Ammon's horn (tissue), 1 donor: Measurements from ENCODE around the gene AXIN2.
"Not testable (repeated sequence)": the region's sequence is repeated elsewhere in the genome, so short reads cannot be mapped to it uniquely, and the experiment has no call there.

Experiments used
- DNase-seq: peaks from one replicate; pipeline ENCODE4 v3.0.0-alpha.2; 2016; ENCODE audit warnings: low spot score

Gene AXIN2

GRCh38 chr17:65537845-65538674, 23.4 kb downstream of the AXIN2 start:
- DNase-seq = no peak

- DNase-seq = no peak
These were observed 24.1 kb downstream of the AXIN2 start for GRCh38 chr17:65537343-65537844.

- DNase-seq = no peak
These were observed 24.7 kb downstream of the AXIN2 start for GRCh38 chr17:65536573-65537342.

GRCh38 chr17:65535777-65536572, 25.5 kb downstream of the AXIN2 start:
- DNase-seq = no peak

- no peak for DNase-seq
These were observed 27.5 kb downstream of the AXIN2 start for GRCh38 chr17:65533852-65534457.

- no peak for DNase-seq
These were observed 28.2 kb downstream of the AXIN2 start for GRCh38 chr17:65533056-65533745.

GRCh38 chr17:65532101-65532890, 29.2 kb downstream of the AXIN2 start:
- no peak for DNase-seq

GRCh38 chr17:65531256-65532100, 30.0 kb downstream of the AXIN2 start:
- DNase-seq = no peak

GRCh38 chr17:65530523-65531255, 30.8 kb downstream of the AXIN2 start:
- DNase-seq = no peak

- DNase-seq = no peak
These were observed 31.5 kb downstream of the AXIN2 start for GRCh38 chr17:65529761-65530522.

GRCh38 chr17:65529040-65529633, 32.3 kb downstream of the AXIN2 start:
- DNase-seq = no peak

GRCh38 chr17:65527857-65528591, 33.4 kb downstream of the AXIN2 start:
- no peak for DNase-seq

- no peak for DNase-seq
These were observed 34.1 kb downstream of the AXIN2 start for GRCh38 chr17:65527381-65527780.

GRCh38 chr17:65526854-65527253, 34.6 kb downstream of the AXIN2 start:
- not testable (repeated sequence) for DNase-seq

- DNase-seq = no peak
These were observed 37.4 kb downstream of the AXIN2 start for GRCh38 chr17:65523853-65524664.

GRCh38 chr17:65523411-65523810, 38.0 kb downstream of the AXIN2 start:
- DNase-seq = no peak
